EL (cell line): ENCODE measurements around the gene MLPH.
"Not testable (repeated sequence)": the region's sequence is repeated elsewhere in the genome, so short reads cannot be mapped to it uniquely, and the experiment has no call there.

Source experiments
- DNase-seq: peaks from one replicate; pipeline ENCODE4 v3.0.0-alpha.2; 2016

The MLPH gene

GRCh38 chr2:237457388-237457941 lies 29.6 kb upstream of the MLPH start:
- DNase-seq: no peak

- DNase-seq: no peak
These were observed 28.5 kb upstream of the MLPH start for GRCh38 chr2:237458519-237458918.

DNA sequence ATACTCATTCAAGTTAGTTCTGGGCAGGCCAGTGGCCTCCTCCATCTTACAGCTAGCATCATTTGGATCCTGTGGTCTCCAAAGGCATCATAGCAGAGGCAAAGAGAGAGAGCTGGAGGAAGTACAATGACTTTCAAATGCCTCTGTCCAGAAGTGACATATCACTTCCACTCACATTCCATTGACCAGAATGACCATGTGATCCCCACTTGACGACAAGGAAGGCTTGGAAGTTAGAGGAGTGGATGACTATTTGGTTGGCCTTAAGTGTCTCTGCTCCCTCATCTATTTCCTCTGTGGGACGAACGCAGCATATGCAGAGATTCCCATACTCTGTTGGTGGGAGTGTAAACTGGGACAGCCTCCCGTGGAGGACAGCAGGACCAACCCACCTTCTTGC lies 27.8 kb upstream of the MLPH start:
- DNase-seq: no peak

DNA sequence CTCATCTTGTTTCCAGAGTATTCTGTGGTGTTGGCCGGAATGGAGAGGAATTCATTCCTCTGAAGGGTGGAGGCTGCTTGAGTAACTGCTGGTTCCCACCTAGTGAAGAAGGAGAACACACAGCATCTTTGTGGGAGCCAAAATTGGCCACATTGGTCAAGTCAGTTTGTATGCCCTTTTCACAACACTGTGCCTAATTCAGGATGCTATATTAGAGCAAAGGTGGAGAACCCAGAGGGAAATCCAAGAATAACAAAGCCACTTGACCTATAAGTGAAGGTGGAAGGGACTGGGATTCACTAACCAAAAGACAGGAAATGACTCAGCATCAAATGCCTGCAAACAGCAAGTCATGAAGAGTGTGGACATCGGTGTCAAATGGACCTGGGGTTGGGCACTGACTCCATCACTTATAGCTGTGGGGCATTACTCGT lies 27.3 kb upstream of the MLPH start:
- DNase-seq: peak; percentile 85

DNA sequence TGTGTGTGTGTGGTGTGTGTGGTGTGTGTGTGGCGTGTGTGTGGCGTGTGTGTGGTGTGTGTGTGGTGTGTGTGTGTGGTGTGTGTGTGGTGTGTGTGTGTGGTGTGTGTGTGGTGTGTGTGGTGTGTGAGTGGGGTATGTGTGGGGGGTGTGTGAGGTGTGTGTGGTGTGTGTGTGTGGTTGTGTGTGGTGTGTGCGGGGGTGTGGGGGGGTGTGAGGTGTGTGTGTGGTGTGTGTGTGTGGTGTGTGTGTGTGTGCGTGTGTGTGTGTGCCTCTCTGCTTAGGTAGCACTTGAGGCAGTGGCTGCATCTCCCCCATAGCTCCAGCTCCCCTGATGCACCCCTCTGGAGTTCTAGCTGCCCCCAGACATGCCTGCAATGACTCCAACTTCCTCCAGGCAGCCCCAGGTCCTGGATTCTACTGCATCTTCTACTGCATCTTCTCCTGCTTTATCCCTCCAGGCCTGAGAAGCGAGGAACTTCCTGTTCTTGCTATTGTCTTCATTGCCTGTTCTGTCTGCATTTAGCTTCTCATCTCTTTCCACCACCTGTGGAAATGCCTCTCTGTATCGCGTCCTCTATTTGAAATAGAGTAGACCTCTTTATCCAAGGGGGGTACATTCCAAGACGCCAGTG lies 22.2 kb upstream of the MLPH start:
- DNase-seq: peak; percentile 57

DNA sequence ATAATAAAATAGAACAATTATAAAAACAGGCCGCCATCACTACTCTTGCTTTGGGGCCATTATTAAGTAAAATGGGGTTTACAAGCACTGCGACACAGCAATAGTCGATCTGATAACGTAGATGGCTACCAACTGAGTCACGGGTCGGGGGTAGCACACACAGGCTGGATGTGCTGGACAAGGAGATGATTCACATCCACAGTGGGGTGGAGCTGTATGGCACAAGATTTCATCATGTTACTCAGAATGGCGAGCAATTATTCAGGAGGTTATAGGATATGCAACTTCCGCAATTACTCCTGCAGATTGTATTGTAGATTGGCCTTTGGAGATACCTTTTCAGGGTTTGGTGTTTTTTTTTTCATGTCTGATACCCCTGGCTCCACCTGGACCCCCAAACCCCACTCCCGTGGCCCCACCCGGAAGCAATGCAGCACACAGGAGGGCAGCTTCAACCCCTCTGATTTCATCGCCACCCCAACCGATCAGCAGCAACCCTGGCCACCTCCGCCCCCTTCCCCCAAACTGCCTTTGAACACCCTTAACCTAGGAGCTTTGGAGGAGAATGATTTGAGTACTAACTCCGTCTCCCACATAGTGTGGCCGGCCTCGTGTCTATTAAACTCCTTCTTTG lies 21.4 kb upstream of the MLPH start:
- peak; percentile 98 for DNase-seq

DNA sequence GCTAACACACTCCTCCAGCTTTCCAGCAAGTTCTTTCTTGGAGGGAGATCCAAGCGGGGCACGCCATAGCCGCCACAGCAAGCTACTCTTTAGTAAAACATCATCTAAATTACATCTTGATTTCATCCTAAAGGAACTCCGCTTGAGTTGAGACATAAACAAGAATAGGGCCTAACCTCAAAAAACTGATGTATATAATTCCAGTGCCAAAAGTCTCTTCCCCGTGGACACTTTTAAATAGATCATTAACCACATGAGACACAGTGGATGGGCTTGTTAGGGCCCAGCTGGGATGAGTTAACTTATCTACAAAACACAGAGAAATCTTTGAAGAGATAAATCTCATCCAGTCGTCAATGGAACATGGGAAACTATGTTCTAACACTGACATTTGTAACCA lies 20.8 kb upstream of the MLPH start:
- DNase-seq: no peak

DNA sequence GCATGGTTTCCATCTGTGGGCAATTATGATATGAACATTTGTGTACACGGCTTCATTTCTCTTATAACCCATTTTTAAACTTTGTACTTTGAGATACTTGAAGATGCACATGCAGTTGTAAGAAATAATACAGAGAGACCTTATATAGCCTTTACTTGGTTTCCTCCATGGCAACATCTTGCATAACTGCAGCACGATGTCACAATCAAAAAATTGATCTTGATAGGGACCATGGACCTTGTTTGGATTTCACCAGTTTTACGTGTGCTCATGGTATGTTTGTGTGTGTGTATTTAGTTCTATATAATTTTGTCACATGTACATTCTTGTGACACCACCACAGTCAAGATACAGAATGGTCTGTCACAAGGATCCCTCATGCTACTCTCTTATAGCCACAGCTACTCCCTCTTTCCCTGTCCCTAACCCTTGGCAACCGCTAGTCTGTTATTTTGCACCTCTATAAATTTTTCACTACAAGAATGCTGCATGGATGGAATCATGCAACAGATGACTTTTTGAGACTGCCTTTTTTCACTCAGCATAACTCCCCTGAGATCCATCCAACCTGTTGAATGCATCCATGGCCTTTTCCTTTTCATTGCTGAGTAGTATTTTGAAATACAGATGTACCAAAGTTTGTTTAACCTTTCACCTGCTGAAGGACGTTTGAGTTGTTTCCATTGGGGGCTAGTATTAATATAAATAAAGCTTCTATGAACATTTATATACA lies 19.4 kb upstream of the MLPH start:
- DNase-seq: no peak

DNA sequence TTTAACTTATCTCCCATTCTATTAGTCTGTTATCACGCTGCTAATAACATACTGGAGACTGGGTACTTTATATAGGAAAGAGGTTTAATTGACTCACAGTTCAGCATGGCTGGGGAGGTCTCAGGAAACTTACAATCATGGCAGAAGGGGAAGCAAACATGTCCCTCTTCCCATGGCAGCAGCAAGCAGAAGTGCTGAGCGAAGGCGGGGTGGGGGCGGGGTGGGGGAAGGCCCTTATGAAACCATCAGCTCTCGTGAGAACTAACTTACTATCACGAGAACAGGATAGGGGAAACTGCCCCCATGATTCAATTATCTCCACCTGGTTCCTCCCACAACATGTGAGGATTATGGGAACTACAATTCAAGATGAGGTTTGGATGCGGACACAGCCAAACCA lies 17.6 kb upstream of the MLPH start:
- DNase-seq: not testable (repeated sequence)

DNA sequence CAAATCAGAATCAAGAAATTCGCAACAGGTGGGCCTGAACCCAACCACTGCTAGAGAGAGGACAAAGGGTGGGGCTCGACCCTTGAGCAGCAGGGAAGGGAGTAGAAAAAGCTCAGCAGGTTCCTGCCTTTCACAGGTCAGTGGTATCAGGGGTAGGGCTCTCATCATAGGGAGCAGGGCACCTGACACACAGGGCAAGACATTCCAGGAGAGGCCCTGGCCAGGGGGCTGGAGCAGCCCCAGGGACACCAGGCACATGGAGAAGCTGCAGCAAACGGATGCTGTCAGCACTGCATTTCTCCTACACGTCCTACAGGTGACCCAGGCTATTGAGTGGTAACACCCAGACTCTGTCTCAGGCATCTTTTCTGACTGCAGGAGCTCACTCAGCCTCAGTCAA lies 17.2 kb upstream of the MLPH start:
- DNase-seq: no peak

DNA sequence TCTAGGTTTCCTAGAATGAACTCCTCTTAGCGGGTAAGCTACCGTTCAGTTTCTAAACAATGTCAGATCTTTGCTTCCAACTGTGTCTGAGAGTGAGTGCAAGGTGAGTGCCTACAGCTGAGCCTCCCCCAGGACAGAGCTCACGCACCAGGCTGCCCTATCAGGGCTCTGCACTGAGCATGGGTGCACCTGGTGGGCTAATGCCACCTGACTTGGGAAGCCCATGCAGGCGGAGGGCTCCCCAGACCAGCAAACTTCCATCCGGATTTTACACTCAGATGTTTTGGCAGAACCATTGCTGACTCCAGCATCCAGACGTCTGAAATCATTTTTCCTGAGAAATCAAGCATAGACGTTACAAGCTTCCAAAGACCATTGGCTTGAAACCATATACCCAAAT lies 16.1 kb upstream of the MLPH start:
- no peak for DNase-seq

DNA sequence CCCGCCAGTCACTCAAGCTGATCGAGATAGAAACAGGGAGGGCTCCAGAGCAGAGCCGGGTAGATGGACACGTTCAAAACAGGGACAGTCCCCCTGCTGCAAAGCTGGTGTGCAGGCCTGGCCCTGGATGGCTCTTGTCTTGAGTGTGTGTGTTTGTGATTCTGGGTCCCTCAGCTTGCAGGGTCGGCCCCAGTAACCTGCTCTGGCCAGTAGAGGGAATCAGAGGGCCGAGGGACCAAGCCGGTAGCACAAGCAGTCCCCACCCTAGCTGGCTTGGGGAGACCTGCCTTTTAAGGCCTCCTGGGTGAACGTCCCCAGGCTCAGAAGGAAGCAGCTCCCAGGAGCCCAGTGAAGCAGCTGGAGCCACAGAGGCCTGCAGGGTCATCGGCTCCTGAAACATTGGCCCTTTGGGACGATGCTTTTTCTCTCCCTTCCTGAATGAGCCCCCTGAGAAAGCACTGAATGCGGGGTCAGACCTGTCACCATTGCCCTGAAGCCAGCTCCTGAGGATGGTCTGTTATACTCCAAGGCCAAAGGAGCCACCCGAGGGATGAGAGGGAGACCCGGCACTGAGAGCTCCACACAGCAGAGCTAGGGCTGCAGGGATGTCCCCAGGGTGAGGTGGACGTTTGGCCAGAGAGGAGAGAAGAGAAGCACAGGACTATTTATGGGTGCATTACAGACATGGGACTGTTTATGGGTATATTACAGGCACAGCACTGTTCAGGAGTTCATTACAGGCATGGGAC lies 15.4 kb upstream of the MLPH start:
- DNase-seq: peak; percentile 75

- DNase-seq: no peak
These were observed 14.8 kb upstream of the MLPH start for GRCh38 chr2:237472187-237472712.

DNA sequence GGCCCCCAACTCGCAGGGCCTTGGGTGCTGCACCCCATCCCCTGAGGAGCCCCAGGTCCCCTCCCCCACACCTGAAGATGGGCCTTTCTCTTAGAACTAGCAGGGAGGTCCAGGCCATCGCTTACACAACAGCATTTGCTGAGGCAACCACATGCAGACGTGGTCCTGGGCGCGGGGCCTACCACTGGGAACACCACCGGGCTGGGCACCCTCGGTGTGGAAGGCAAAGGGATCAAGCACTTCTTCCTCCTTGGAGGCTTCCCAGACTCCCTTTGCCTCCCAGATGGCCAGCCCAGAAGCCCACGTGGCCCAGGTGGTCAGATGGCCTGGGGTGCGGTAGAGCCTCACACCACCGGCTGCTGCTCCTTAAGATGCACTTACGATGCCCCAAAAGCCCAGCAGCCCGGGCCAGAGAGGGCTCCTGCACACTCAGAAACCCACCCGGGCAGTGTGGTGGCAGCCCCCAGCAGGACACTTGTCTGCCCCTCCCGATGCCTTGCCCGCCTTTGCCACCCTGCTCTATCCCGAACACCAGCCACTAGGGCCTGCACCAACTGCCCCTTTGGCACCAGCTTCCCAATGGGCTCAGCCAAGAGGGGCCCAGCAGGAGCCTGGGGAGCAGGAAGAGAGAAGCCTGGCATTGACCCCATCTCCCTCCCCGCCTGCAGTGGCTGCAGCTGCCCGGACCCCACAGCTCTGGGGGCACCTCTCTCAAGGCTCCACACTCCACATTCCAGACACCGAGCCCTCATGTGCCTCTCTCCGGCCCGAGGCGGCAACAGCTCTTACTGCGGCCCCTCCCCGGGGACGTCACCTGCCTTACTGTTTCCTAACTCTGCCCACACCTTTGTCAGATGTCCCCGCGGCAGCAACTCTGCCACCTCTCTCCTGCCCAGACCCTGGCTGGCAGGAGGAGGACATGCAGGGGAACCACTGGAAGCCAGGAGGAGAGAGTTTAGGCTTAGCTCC lies 13.9 kb upstream of the MLPH start:
- no peak for DNase-seq

- DNase-seq: peak; percentile 55
These were observed 13.1 kb upstream of the MLPH start for GRCh38 chr2:237473878-237474441.

- DNase-seq: no peak
These were observed 12.6 kb upstream of the MLPH start for GRCh38 chr2:237474442-237474911.

- peak; percentile 79 for DNase-seq
These were observed 11.9 kb upstream of the MLPH start for GRCh38 chr2:237474931-237475703.

- peak; percentile 65 for DNase-seq
These were observed 11.3 kb upstream of the MLPH start for GRCh38 chr2:237475704-237476141.

DNA sequence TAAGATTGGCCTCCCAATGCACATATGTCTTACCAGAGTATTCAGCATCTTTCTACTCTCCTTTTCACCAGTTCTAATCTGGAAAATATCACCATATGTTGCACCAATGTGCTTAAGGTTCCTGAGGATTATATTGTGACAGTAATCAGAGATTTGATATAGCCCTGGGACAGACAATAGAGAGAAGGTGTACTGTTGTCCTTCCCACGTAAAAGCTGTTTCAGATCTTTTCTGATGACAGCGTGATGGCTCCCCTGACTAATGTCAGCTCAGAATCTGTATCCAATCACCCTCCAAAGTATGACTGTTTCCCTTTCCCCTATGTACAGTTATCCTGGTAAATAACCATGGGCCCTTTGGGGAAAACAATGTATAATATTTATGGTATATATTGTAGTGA lies 9.0 kb upstream of the MLPH start:
- DNase-seq: no peak

GRCh38 chr2:237478979-237479378 lies 8.1 kb upstream of the MLPH start:
- no peak for DNase-seq
